ENCODE results near the gene RABGAP1L. TPM values are rescaled to one million over a fixed set of nuclear protein-coding genes. Genes with fewer than 3 reads are reported as not detected.
A peak's percentile ranks its signal among the peaks of the same experiment; 100 is the strongest.

RABGAP1L gene
- total RNA-seq, 4 donors from 2014 or later, result 48.2 to 102 (median 59.1) TPM

DNA sequence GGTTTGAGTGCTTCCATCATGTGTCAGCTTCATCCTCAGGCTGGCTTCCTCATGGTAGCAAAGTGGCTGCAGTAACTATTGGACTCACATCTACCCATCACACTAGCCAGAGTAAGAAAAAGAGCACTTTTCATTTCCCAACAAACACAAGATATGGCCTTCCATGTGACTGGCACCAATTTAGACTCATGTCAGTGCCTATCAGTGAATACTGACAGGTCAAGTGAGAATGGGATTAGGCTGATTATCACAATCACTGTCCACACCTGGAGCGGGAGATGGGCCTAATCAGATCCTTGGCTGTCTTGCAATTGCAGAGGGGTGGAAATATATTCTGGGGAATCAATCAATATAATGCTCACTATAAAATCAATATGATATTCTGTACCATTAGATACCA, 2.9 kb upstream of the RABGAP1L start:
- WGBS, result 95% methylated on average over 1 of the region's 1 CpG
- H3K4me1 ChIP-seq, result peaks cover 18% of the 10 kb centered on the region
- no peaks in the 10 kb centered on the region for H3K9me3 ChIP-seq
- no peaks in the 10 kb centered on the region for H3K36me3 ChIP-seq
- H3K4me3 ChIP-seq, result no peak overlapping the region
- no peaks in the 10 kb centered on the region for H3K27me3 ChIP-seq
- no peak overlapping the region for H3K27ac ChIP-seq
- DNase-seq (ENCODE audit: low spot score in 2 of 2), result no peak
- TF ChIP-seq POLR2A (IDR thresholded peaks at IDR 0.05) (no peak), POLR2AphosphoS5 (IDR thresholded peaks at IDR 0.05) (no peak), EP300 (IDR thresholded peaks at IDR 0.05) (no peak), CTCF (IDR thresholded peaks at IDR 0.05) (no peak)

DNA sequence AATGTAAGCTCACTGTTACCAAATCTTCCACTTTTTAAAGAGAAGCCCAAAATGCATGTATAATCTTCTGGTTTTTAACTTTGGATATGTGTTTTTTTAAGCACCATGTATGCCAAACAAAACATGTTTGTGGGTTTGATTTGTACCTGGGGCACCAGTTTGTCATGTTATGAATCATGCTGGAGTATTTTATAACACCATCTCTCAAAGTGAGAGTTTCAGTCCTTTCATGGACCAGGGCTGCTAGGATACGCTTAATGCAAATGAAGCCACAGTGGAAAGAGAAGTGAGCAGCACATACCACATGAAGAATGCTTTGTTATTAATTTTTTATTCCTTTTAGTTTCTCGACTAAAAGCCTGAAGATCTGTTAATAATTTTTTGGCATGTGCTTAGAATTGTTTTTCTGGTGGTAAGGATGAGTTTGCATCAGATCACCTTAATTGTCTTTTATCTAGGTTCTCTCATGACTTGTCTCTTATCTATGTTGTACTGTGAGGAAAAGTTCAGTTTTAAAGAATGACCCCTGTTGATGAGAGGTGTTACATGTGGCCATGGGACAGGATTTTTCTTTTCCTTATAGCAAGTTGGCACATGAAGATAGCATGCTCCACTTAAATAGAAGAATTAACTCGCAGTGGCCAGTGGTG, 2.0 kb upstream of the RABGAP1L start:
- DNase-seq (ENCODE audit: low spot score in 2 of 2), result no peak
- H3K27ac ChIP-seq, result no peak overlapping the region
- WGBS, result 60% methylated on average over 3 of the region's 3 CpGs
- H3K4me1 ChIP-seq, result peaks cover 19% of the 10 kb centered on the region
- no peaks in the 10 kb centered on the region for H3K36me3 ChIP-seq
- TF ChIP-seq POLR2AphosphoS5 (IDR thresholded peaks at IDR 0.05), result no peak
- no peak for TF ChIP-seq CTCF (IDR thresholded peaks at IDR 0.05)
- TF ChIP-seq EP300 (IDR thresholded peaks at IDR 0.05), result no peak
- no peak for TF ChIP-seq POLR2A (IDR thresholded peaks at IDR 0.05)
- H3K4me3 ChIP-seq, result no peak overlapping the region
- no peaks in the 10 kb centered on the region for H3K27me3 ChIP-seq
- no peaks in the 10 kb centered on the region for H3K9me3 ChIP-seq

DNA sequence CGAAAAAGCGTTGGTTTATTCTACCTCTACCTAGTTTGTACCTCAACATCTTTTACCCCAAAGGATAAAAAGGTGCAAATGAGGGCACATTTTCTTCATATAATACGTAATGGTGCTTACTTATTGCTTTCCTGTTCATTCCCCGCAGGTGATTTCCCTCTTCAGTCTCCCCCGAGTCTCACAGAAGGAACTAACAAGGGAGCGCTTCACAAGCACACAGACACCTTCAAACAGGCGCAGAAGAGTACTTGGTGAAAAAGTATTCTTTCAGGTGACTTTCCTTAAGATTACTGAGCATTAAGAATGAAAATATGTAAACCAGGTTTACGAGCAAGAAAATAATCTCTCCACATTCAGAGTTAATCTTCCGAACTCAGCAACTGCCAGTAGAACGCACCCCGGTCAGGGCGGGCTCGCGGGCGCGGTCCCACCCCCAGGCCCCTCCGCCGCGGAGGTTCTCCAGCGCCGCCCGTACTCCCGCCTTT, 511 bp upstream of the RABGAP1L start:
- TF ChIP-seq POLR2AphosphoS5 (IDR thresholded peaks at IDR 0.05) (no peak), EP300 (IDR thresholded peaks at IDR 0.05) (no peak), CTCF (IDR thresholded peaks at IDR 0.05) (no peak), POLR2A (IDR thresholded peaks at IDR 0.05) (no peak)
- Histone ChIP-seq H3K9me3 (no peaks in the 10 kb centered on the region), H3K27me3 (no peaks in the 10 kb centered on the region), H3K36me3 (no peaks in the 10 kb centered on the region), H3K4me3 (peak overlapping the region; percentile 99), H3K4me1 (peaks cover 19% of the 10 kb centered on the region), H3K27ac (peak overlapping the region; percentile 91)
- WGBS, result 1% methylated on average over 23 of the region's 23 CpGs
- no peak for DNase-seq (ENCODE audit: low spot score in 2 of 2)

GRCh38 chr1:174160109-174160473, 771 bp downstream of the RABGAP1L start:
- peak overlapping the region; percentile 99 for H3K4me3 ChIP-seq
- peak; percentile 77 to 81 for DNase-seq (ENCODE audit: low spot score in 2 of 2)
- TF ChIP-seq POLR2AphosphoS5 (IDR thresholded peaks at IDR 0.05), result no peak
- no peak for TF ChIP-seq CTCF (IDR thresholded peaks at IDR 0.05)
- TF ChIP-seq POLR2A (IDR thresholded peaks at IDR 0.05), result no peak
- TF ChIP-seq EP300 (IDR thresholded peaks at IDR 0.05), result no peak
- H3K9me3 ChIP-seq, result no peaks in the 10 kb centered on the region
- H3K27me3 ChIP-seq, result no peaks in the 10 kb centered on the region
- H3K27ac ChIP-seq, result peak overlapping the region; percentile 91
- peaks cover 19% of the 10 kb centered on the region for H3K4me1 ChIP-seq
- 0% methylated on average over 14 of the region's 14 CpGs for WGBS
- H3K36me3 ChIP-seq, result no peaks in the 10 kb centered on the region

DNA sequence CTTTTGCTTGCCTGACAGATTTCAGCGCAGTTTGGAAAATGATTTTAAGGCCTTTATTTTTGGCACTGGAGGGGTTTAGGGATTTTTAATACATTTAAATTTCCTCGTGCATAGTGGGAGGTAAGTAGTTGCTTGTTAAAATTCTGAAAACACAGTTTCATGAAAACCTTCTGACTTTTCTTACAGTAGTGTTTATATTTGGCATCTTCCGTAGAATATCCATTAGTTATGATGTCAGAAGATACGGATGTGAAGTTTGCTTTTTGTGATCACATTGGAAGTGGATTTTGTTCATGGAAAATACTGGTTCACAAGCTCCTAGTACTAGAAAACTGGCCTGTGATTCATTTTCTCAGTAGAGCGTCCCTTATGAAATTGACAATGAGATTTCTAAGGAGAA, 1.3 kb downstream of the RABGAP1L start:
- TF ChIP-seq POLR2A (IDR thresholded peaks at IDR 0.05) (no peak), CTCF (IDR thresholded peaks at IDR 0.05) (no peak), POLR2AphosphoS5 (IDR thresholded peaks at IDR 0.05) (no peak), EP300 (IDR thresholded peaks at IDR 0.05) (no peak)
- Histone ChIP-seq H3K4me1 (peaks cover 19% of the 10 kb centered on the region), H3K27ac (no peak overlapping the region)

More for the DNA sequence above, 1.3 kb downstream of the RABGAP1L start:
- Histone ChIP-seq H3K36me3 (no peaks in the 10 kb centered on the region), H3K9me3 (no peaks in the 10 kb centered on the region), H3K4me3 (peak overlapping the region; percentile 99), H3K27me3 (no peaks in the 10 kb centered on the region)
- no peak for DNase-seq (ENCODE audit: low spot score in 2 of 2)
- WGBS, result 59% methylated on average over 5 of the region's 5 CpGs
